Fibroblast of lung (primary cell): ENCODE results near the gene ATXN7L2. TPM values are rescaled to one million over a fixed set of nuclear protein-coding genes. Genes with fewer than 3 reads are reported as not detected.

Experiments used
- DNase-seq, 2 donors: peaks; one replicate each; pipeline versions ENCODE4 v3.0.0 to v3.0.0-alpha.2; 2010; ENCODE audit warnings: low read depth in 2 of 2
- H2AFZ ChIP-seq: 2 replicates; pipeline ENCODE4 v1.5.1; 2012; ENCODE audit warnings: low read length, control low read depth, inconsistent platforms
- H3K27ac ChIP-seq: 2 replicates; pipeline ENCODE4 v1.5.1; 2011; ENCODE audit warnings: low read length, control low read depth; ENCODE audit not compliant: insufficient read depth
- H3K27me3 ChIP-seq: 2 replicates; pipeline ENCODE4 v1.5.1; 2011; ENCODE audit warnings: mild to moderate bottlenecking, low read length; ENCODE audit not compliant: control insufficient read depth, insufficient read depth
- H3K36me3 ChIP-seq: 2 replicates; pipeline ENCODE4 v1.5.1; 2011; ENCODE audit warnings: low read length; ENCODE audit not compliant: control insufficient read depth, insufficient read depth
- H3K4me1 ChIP-seq: 2 replicates; pipeline ENCODE4 v1.5.1; 2011; ENCODE audit warnings: low read length; ENCODE audit not compliant: control insufficient read depth, insufficient read depth; ENCODE audit errors: extremely low read depth
- H3K4me2 ChIP-seq: 2 replicates; pipeline ENCODE4 v1.5.1; 2011; ENCODE audit warnings: low read length, control low read depth; ENCODE audit not compliant: insufficient read depth; ENCODE audit errors: extremely low read depth
- H3K4me3 ChIP-seq, 4 experiments: fragments of 200-600 bp in 1 of 4; sonication (generic) in 1 of 4; replicated peaks in 1 of 4; 2 replicates each; pipeline ENCODE4 v1.5.1; 2011 to 2016; ENCODE audit warnings: low read length in 4 of 4, low read depth in 3 of 4, mild to moderate bottlenecking in 3 of 4, control low read depth in 2 of 4, inconsistent platforms in 1 of 4, mixed read lengths in 1 of 4; ENCODE audit not compliant: insufficient read depth in 1 of 4; ENCODE audit errors: control extremely low read depth in 1 of 4
- H3K79me2 ChIP-seq: 2 replicates; pipeline ENCODE4 v1.5.1; 2012; ENCODE audit warnings: mild to moderate bottlenecking, low read length, inconsistent platforms; ENCODE audit not compliant: control insufficient read depth, insufficient read depth
- H3K9ac ChIP-seq: 2 replicates; pipeline ENCODE4 v1.5.1; 2011; ENCODE audit warnings: mild to moderate bottlenecking, low read length, control low read depth; ENCODE audit not compliant: insufficient read depth
- H3K9me3 ChIP-seq: 2 replicates; pipeline ENCODE4 v1.5.1; 2012; ENCODE audit warnings: low read depth, low read length; ENCODE audit not compliant: control insufficient read depth, insufficient read depth
- H4K20me1 ChIP-seq: 2 replicates; pipeline ENCODE4 v1.5.1; 2011; ENCODE audit warnings: low read length; ENCODE audit not compliant: control insufficient read depth, insufficient read depth; ENCODE audit errors: extremely low read depth
- EZH2 ChIP-seq: IDR thresholded peaks from 2 replicates; pipeline ENCODE4 v1.5.1; 2012; ENCODE audit warnings: low read length, control low read depth, mild to moderate bottlenecking; ENCODE audit errors: missing control alignments
- polyA plus RNA-seq, 2 donors: library from polyadenylated mRNA; depleted of rRNA in 1 of 2; stranded (reverse) in 1 of 2; unstranded in 1 of 2; fragments of >200 nt; gene quantifications; 2 replicates each; pipeline ENCODE4 v1.2.1, GENCODE V29; 2011 to 2012; ENCODE audit warnings: missing spikeins in 1 of 2
- total RNA-seq: library from RNA; depleted of rRNA; stranded (reverse); fragments of >200 nt; gene quantifications from 2 replicates; pipeline ENCODE4 v1.2.1, GENCODE V29; 2014
- TF ChIP-seq, protein P1 (sequence below), 2 donors: IDR thresholded peaks in 1 of 2; conservative IDR thresholded peaks in 1 of 2; 1 replicate in 1 of 2; 2 replicates in 1 of 2; pipeline ENCODE4 v1.5.1; 2011 to 2012; ENCODE audit warnings: low read length in 2 of 2, control low read depth in 1 of 2, inconsistent platforms in 1 of 2, low read depth in 1 of 2, mild to moderate bottlenecking in 1 of 2

The ATXN7L2 gene
- total and polyA plus RNA-seq, 2 donors (not counting 1 experiment from before 2014, with no cell fraction given): 0.86 to 2.0 TPM

GRCh38 chr1:109482791-109483671, 674 bp upstream of the ATXN7L2 start:
- H3K4me2 ChIP-seq: peak overlapping the region; percentile 99
- no peaks in the 10 kb centered on the region for H3K36me3 ChIP-seq
- no peak overlapping the region for H3K9ac ChIP-seq
- peak overlapping the region; percentile 67 to 76 (median 70) for H3K4me3 ChIP-seq
- no peaks in the 10 kb centered on the region for H3K79me2 ChIP-seq
- TF ChIP-seq, protein P1, sequence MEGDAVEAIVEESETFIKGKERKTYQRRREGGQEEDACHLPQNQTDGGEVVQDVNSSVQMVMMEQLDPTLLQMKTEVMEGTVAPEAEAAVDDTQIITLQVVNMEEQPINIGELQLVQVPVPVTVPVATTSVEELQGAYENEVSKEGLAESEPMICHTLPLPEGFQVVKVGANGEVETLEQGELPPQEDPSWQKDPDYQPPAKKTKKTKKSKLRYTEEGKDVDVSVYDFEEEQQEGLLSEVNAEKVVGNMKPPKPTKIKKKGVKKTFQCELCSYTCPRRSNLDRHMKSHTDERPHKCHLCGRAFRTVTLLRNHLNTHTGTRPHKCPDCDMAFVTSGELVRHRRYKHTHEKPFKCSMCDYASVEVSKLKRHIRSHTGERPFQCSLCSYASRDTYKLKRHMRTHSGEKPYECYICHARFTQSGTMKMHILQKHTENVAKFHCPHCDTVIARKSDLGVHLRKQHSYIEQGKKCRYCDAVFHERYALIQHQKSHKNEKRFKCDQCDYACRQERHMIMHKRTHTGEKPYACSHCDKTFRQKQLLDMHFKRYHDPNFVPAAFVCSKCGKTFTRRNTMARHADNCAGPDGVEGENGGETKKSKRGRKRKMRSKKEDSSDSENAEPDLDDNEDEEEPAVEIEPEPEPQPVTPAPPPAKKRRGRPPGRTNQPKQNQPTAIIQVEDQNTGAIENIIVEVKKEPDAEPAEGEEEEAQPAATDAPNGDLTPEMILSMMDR (conservative IDR thresholded peaks at IDR 0.05 in 1 of 2, IDR thresholded peaks at IDR 0.05 in 1 of 2; ENCODE audit: low read depth in 1 of 2, low read length in 2 of 2): no peak
- TF ChIP-seq EZH2: peak; percentile 48
- H4K20me1 ChIP-seq: no peaks in the 10 kb centered on the region
- peaks cover 6% of the 10 kb centered on the region for H3K4me1 ChIP-seq
- peak in 1 of 2 donors; percentile 26 for DNase-seq
- H3K27me3 ChIP-seq: peaks cover 7% of the 10 kb centered on the region
- peak overlapping the region; percentile 96 for H2AFZ ChIP-seq
- H3K9me3 ChIP-seq: no peaks in the 10 kb centered on the region
- H3K27ac ChIP-seq: no peak overlapping the region

GRCh38 chr1:109484519-109484975, 842 bp downstream of the ATXN7L2 start:
- Histone ChIP-seq H4K20me1 (no peaks in the 10 kb centered on the region), H3K9ac (no peak overlapping the region), H3K4me3 (peak overlapping the region; percentile 46 to 81 (median 69))

DNA sequence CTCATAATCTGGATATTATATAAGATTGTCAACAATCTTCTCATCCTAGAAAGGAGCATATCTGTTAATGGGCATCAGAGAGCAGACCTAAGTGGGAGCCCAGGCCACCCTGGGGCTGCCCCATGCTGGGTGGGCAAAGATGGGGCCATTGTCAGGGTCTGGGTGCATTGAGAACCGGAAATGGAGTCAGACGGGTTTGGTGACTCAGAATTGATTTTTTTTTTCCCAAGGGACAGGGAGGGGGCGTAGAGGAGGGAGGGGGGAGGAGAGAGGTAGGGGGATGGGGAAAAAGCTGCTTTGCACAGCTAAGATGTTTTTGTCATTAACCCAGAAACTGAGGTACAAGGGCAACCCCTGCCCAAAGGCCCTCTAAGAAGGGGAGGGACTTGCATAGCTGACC, 1.3 kb downstream of the ATXN7L2 start:
- H3K36me3 ChIP-seq: peaks cover 4% of the 10 kb centered on the region
- no peak for TF ChIP-seq EZH2
- H3K4me3 ChIP-seq: peak overlapping the region in 2 of 4 experiments; percentile 77 to 81
- peak overlapping the region; percentile 78 for H3K4me2 ChIP-seq
- no peak overlapping the region for H3K9ac ChIP-seq
- no peak overlapping the region for H2AFZ ChIP-seq
- H3K9me3 ChIP-seq: no peaks in the 10 kb centered on the region
- DNase-seq: no peak
- no peak overlapping the region for H3K27ac ChIP-seq
- H4K20me1 ChIP-seq: no peaks in the 10 kb centered on the region
- no peaks in the 10 kb centered on the region for H3K79me2 ChIP-seq
- peaks cover 4% of the 10 kb centered on the region for H3K27me3 ChIP-seq
- peaks cover 6% of the 10 kb centered on the region for H3K4me1 ChIP-seq

More at GRCh38 chr1:109484519-109484975, 842 bp downstream of the ATXN7L2 start:
- Histone ChIP-seq H3K27ac (peak overlapping the region; percentile 75), H3K4me2 (peak overlapping the region; percentile 78), H3K9me3 (no peaks in the 10 kb centered on the region), H2AFZ (peak overlapping the region; percentile 64), H3K4me1 (peaks cover 6% of the 10 kb centered on the region), H3K36me3 (peaks cover 4% of the 10 kb centered on the region), H3K27me3 (peaks cover 4% of the 10 kb centered on the region), H3K79me2 (no peaks in the 10 kb centered on the region)
- DNase-seq: no peak
- TF ChIP-seq, protein P1 (conservative IDR thresholded peaks at IDR 0.05 in 1 of 2, IDR thresholded peaks at IDR 0.05 in 1 of 2; ENCODE audit: low read depth in 1 of 2, low read length in 2 of 2): no peak
- TF ChIP-seq EZH2: no peak
